Gastrocnemius medialis (tissue), 4 donors: ENCODE measurements around the gene CIAO3. TPM values are rescaled to one million over a fixed set of nuclear protein-coding genes. Genes with fewer than 3 reads are reported as not detected.

Experiments used
- ATAC-seq, 2 donors: fragments of 150-250 bp; one replicate each; pipeline ENCODE4 v1.9.1; 2016
- DNase-seq, 2 donors: peaks; one replicate each; pipeline ENCODE4 v3.0.0-alpha.2; 2019
- H3K27ac ChIP-seq, 4 donors: fragments of 200-600 bp; sonication (generic); 1 replicate in 1 of 4; 2 replicates in 3 of 4; pipeline ENCODE4 v1.5.1; 2016 to 2018; ENCODE audit warnings: mild to moderate bottlenecking in 2 of 4, moderate library complexity in 1 of 4
- H3K27me3 ChIP-seq, 3 donors: fragments of 200-600 bp; sonication (generic) in 2 of 3; 1 replicate in 1 of 3; 2 replicates in 2 of 3; pipeline versions ENCODE4 v1.5.1 to v1.6.0; 2016 to 2019; ENCODE audit warnings: mild to moderate bottlenecking in 1 of 3, moderate library complexity in 1 of 3
- H3K36me3 ChIP-seq, 2 donors: fragments of 200-600 bp; sonication (generic) in 1 of 2; one replicate each; pipeline ENCODE4 v1.5.1; 2017 to 2018
- H3K4me1 ChIP-seq, 2 donors: fragments of 200-600 bp; sonication (generic) in 1 of 2; one replicate each; pipeline ENCODE4 v1.5.1; 2016 to 2017; ENCODE audit warnings: mild to moderate bottlenecking in 2 of 2
- H3K4me3 ChIP-seq, 4 donors: fragments of 200-600 bp; sonication (generic) in 3 of 4; 1 replicate in 1 of 4; 2 replicates in 3 of 4; pipeline ENCODE4 v1.5.1; 2016 to 2019; ENCODE audit warnings: mild to moderate bottlenecking in 2 of 4
- H3K9me3 ChIP-seq, 3 donors: fragments of 200-600 bp; sonication (generic) in 2 of 3; 1 replicate in 1 of 3; 2 replicates in 2 of 3; pipeline ENCODE4 v1.5.1; 2016 to 2019
- POLR2A ChIP-seq, 2 donors: fragments of 450-650 bp; IDR thresholded peaks; one replicate each; pipeline ENCODE4 v1.6.1; 2017; ENCODE audit warnings: antibody characterized with exemption in 2 of 2, mild to moderate bottlenecking in 2 of 2, moderate library complexity in 2 of 2
- in situ Hi-C, 4 donors: fragments of 200-750 bp; cut with MboI; loops; one replicate each; pipeline versions ENCODE4 v1.15.0 to v1.8.0; 2017; ENCODE audit warnings: low sequenced_read_pairs in 4 of 4
- intact Hi-C: fragments of 100-400 bp; cut with DNase I; formaldehyde crosslinking; loops from one replicate; pipeline ENCODE4 v1.15.1; 2023; ENCODE audit warnings: low total_unique reads
- total RNA-seq, 4 donors: library from RNA; depleted of rRNA; stranded (reverse); fragments of >200 nt; gene quantifications; one replicate each; pipeline versions ENCODE4 v1.1.0 to v1.2.3, GENCODE V29; 2016
- TF ChIP-seq, protein P1 (sequence below), 5 experiments: fragments of 450-650 bp in 3 of 5; fragments of 200-600 bp in 2 of 5; sonication (generic) in 2 of 5; IDR thresholded peaks in 4 of 5; conservative IDR thresholded peaks in 1 of 5; 1 replicate in 4 of 5; 2 replicates in 1 of 5; pipeline ENCODE4 v1.5.1; 2016 to 2019; ENCODE audit warnings: antibody characterized with exemption in 5 of 5, mild to moderate bottlenecking in 3 of 5, moderate library complexity in 3 of 5

CIAO3 gene
- total RNA-seq, 4 donors from 2014 or later, result 16.1 to 48.5 (median 21.6) TPM

DNA sequence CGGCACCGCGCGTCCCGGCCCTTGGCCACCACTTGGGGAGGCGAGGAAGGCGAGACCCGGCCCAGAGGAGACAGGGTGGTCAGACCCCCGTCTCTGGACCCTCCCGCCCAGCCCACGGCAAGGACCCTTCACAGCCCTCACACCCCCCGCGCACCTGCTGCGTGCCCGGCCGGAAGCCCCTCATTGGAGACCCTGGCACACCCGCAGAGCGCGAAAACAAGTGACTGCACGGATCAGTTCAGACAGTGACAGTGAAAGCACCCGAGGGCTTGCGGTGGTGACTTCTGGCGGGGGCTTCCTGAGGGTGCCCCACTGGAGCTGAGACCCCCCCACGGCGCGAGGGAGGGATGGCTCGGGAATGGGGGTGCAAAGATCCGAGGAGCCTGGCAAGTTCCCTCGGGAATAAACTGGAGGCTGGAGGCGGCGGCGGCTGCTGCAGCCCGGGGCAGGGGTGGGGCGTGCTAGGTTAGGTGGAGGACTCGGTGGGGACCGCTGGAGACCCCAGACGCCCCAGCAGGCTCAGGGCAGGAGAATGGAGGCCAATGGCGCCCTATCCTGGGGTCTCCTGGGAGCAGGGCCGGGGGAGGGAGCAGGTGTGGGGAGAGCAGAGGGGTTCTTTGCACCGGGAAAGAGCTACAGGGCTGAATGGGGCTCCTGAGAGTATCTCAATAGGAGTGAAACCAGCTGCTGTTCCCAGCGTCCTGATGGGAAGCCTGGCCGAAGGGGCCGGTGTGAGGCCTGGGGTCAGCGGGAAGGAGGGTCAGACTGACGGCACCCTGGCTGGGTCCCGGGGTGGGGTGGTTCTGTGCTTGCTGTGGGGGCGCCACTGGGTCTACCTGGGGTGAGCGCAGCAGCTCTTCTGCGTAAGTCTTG lies 34.4 kb downstream of the CIAO3 start:
- in situ Hi-C loops (no loop called here), intact Hi-C loops (no loop called here)

DNA sequence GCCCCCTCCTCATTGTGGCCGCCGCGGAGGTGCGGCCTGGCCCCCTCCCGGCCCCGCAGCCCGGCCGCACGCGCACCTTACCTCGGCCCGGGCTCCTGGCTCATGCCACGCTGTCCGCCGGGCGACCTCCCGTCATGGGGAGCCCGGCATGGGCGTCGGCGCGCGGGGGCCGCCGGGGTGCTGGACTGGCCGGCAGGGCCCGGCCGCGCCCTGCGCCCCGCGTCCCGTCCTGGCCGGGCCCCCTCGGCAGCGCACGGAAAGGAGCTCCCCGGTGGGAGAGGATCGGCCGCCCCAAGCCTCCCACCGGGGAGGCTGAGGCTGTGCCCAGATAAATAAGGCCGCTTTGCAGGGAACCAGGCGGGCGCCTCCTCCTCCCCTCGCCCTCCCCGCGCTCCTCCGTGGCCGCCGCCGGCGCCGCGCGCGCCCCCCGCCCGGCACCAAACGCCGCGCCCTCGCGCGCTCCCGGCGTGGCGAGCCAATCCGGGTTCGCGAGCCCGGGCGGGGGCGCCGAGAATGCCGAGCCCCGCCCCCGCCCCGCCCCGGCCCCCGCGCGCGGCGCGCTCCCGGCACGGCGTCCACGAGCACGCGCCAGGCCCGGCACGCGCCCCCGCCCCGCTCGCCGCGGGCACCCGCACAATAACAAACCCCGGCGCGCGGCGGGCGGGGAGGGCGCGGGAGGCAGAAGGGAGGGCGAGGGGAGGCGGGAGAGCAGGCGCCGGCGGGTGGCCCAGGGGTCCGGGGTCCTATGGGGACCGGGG lies 35.2 kb downstream of the CIAO3 start, which contains the start of gene FBXL16:
FBXL16 (minus strand) TSS at position 371 of the 758 bp plus-strand sequence. CDS start 8,396 bp downstream, outside the sequence.
- no peak for ATAC-seq
- in situ Hi-C loops, result no loop called here

More for the DNA sequence above, 34.4 kb downstream of the CIAO3 start:
- TF ChIP-seq, protein P1, sequence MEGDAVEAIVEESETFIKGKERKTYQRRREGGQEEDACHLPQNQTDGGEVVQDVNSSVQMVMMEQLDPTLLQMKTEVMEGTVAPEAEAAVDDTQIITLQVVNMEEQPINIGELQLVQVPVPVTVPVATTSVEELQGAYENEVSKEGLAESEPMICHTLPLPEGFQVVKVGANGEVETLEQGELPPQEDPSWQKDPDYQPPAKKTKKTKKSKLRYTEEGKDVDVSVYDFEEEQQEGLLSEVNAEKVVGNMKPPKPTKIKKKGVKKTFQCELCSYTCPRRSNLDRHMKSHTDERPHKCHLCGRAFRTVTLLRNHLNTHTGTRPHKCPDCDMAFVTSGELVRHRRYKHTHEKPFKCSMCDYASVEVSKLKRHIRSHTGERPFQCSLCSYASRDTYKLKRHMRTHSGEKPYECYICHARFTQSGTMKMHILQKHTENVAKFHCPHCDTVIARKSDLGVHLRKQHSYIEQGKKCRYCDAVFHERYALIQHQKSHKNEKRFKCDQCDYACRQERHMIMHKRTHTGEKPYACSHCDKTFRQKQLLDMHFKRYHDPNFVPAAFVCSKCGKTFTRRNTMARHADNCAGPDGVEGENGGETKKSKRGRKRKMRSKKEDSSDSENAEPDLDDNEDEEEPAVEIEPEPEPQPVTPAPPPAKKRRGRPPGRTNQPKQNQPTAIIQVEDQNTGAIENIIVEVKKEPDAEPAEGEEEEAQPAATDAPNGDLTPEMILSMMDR (IDR thresholded peaks at IDR 0.05 in 4 of 5, conservative IDR thresholded peaks at IDR 0.05 in 1 of 5), result no peak
- TF ChIP-seq POLR2A (IDR thresholded peaks at IDR 0.05), result no peak
- Histone ChIP-seq H3K4me1 (peaks cover 0 to 4% of the 10 kb centered on the region in 2 donors), H3K36me3 (no peaks in the 10 kb centered on the region), H3K9me3 (no peaks in the 10 kb centered on the region), H3K27ac (no peak overlapping the region), H3K27me3 (peaks cover 80 to 89% (median 89%) of the 10 kb centered on the region in 3 donors), H3K4me3 (no peak overlapping the region)
- no peak for DNase-seq
- no peak for ATAC-seq

DNA sequence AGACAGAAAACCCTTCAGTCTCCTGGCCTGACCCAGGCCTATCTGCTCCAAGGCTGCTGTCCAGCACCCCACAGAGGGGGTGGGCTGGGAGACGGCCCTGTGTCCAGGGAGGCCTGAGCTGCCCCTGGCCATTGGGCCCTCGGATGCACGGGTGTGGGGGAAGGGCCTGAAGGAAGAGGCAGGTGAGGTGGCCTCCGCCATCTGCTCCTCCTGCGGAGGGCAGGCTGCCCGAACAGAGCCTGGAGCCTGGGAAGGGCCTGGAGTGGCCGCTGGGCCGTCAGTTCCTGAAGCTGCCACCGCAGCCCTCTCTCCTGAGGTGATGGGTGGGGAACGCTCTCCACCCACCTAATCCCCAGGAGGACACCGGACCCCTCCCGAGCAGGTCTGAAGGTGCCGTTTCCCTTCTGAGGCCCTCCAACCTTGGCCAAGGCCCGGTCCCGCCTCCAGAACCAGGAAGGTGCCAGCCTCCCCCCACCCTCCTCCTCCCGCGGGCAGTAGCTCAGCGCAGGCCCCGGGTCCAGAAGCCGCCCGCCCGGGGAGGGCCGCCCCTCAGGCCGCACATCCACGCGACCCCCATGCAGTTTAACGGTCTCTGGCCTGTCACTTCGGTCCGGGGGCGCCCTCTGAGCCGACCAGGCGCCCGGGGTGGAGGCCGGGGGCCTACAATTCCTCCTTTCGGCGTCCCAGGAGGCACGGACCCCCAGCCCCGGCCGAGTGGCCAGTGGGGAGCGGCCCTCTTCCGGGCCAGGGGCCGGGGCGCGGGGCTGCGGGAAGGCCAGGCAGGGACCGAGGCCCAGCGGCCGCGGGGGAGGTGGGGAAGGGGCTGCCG lies 36.0 kb downstream of the CIAO3 start:
- in situ Hi-C loops (no loop called here), intact Hi-C loops (no loop called here)
- Histone ChIP-seq H3K9me3 (no peaks in the 10 kb centered on the region), H3K36me3 (no peaks in the 10 kb centered on the region), H3K4me3 (no peak overlapping the region), H3K27ac (no peak overlapping the region), H3K27me3 (peaks cover 78 to 90% (median 88%) of the 10 kb centered on the region in 3 donors), H3K4me1 (peaks cover 0 to 4% of the 10 kb centered on the region in 2 donors)
- ATAC-seq, result no peak
- no peak for TF ChIP-seq POLR2A (IDR thresholded peaks at IDR 0.05)
- TF ChIP-seq, protein P1 (IDR thresholded peaks at IDR 0.05 in 4 of 5, conservative IDR thresholded peaks at IDR 0.05 in 1 of 5), result no peak
- DNase-seq, result no peak

More for the DNA sequence above, 35.2 kb downstream of the CIAO3 start, which contains the start of gene FBXL16:
- Histone ChIP-seq H3K27me3 (peaks cover 78 to 89% (median 89%) of the 10 kb centered on the region in 3 donors), H3K9me3 (no peaks in the 10 kb centered on the region), H3K27ac (no peak within 1 kb of the TSS), H3K4me1 (peaks cover 0 to 4% of the 10 kb centered on the region in 2 donors), H3K4me3 (no peak within 1 kb of the TSS), H3K36me3 (no peaks in the 10 kb centered on the region)
- intact Hi-C loops, result no loop called here
- DNase-seq, result no peak
- TF ChIP-seq POLR2A (IDR thresholded peaks at IDR 0.05), result no peak
- TF ChIP-seq, protein P1 (IDR thresholded peaks at IDR 0.05 in 4 of 5, conservative IDR thresholded peaks at IDR 0.05 in 1 of 5), result no peak

DNA sequence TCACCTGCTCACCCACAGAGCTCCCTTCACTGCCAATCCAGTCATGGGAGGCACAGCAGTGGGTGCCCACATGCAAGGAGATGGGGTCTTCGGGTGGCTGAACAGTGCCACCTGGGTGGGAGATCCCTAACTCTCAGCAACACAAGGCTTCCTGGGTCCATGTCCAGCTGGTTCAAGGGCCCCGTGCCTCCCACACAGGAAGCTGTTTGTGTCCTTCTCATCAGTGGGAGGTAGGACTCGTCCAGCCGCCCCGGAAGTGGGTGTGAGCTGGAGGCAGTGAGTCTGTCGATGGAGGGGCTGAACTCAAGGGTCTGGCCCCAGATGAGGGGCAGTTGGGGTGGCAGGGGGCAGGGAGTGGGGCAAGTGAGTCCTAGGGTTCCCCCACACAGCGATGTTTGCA lies 36.8 kb downstream of the CIAO3 start:
- no peak overlapping the region for H3K4me3 ChIP-seq
- in situ Hi-C loops (no loop called here), intact Hi-C loops (no loop called here)
- peaks cover 0 to 4% of the 10 kb centered on the region in 2 donors for H3K4me1 ChIP-seq
- DNase-seq, result no peak
- no peak overlapping the region for H3K27ac ChIP-seq
- H3K27me3 ChIP-seq, result peaks cover 78 to 90% (median 88%) of the 10 kb centered on the region in 3 donors
- no peak for ATAC-seq
- TF ChIP-seq, protein P1 (IDR thresholded peaks at IDR 0.05 in 4 of 5, conservative IDR thresholded peaks at IDR 0.05 in 1 of 5), result no peak
- no peak for TF ChIP-seq POLR2A (IDR thresholded peaks at IDR 0.05)
- H3K36me3 ChIP-seq, result no peaks in the 10 kb centered on the region
- H3K9me3 ChIP-seq, result no peaks in the 10 kb centered on the region
